T-helper 1 cell treated with Interleukin-12 subunit alpha and Interleukin-12 subunit beta and Interleukin-4 antibody, amounts not matched to agents 30 ng/mL and 1 ng/mL, for 36 hours (primary cell): ENCODE data around the gene RALA. TPM values are rescaled to one million over a fixed set of nuclear protein-coding genes. Genes with fewer than 3 reads are reported as not detected.

Experiments
- intact Hi-C: fragments of 100-400 bp; cut with micrococcal nuclease; formaldehyde crosslinking; loops from one replicate; pipeline ENCODE4 v1.15.1; 2024
- total RNA-seq: library from RNA; stranded (reverse); gene quantifications from 2 replicates; pipeline ENCODE4 v1.2.3, GENCODE V29; 2022

Gene RALA, protein sequence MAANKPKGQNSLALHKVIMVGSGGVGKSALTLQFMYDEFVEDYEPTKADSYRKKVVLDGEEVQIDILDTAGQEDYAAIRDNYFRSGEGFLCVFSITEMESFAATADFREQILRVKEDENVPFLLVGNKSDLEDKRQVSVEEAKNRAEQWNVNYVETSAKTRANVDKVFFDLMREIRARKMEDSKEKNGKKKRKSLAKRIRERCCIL
- 36.4 TPM in 2 replicates for total RNA-seq

DNA sequence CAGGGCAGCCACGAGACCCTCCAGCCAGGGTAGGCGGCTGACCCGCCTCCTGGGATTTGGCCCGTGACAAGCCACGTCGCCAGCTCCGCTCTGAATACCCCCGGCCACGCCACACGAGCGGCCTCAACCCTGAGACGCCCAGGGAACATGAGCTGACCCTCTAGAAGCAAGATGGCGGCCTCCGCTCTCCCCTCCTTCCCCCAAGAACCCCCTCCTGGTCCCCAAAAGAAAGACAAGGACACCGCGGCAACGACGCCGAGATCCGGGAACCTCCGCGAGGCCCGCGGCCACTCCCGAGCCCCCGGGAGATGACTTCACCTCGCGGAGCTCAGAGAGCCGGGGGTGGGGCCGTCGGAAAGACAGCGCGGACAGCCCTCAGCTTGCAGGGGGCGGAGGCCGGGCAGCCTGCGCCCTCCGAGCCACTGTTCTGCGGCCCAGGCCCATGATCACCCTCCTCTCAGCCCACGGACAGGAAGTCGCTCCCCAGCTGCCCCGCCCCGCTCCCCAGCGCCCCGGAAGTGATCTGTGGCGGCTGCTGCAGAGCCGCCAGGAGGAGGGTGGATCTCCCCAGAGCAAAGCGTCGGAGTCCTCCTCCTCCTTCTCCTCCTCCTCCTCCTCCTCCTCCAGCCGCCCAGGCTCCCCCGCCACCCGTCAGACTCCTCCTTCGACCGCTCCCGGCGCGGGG lies at the start of gene RALA:
Gene RALA (plus strand): TSS at position 526 of the 685 bp plus-strand sequence. CDS start 63,096 bp downstream, outside the sequence.
- intact Hi-C loops = loop anchor here (1.0 to 10.0 kb wide), 8 partner anchors 13 to 718 kb away; partner anchors contain the start of genes MPLKIP, VPS41 and YAE1

GRCh38 chr7:39574673-39575349 lies 48.6 kb upstream of the RALA start:
- intact Hi-C loops = no loop called here

- intact Hi-C loops = no loop called here
Measured at GRCh38 chr7:39577229-39577874, 46.0 kb upstream of the RALA start.

GRCh38 chr7:39580149-39580874 lies 43.1 kb upstream of the RALA start:
- intact Hi-C loops = loop anchor here (1.0 to 5.0 kb wide), 6 partner anchors 9 to 472 kb away; partner anchors contain the start of gene RALA

DNA sequence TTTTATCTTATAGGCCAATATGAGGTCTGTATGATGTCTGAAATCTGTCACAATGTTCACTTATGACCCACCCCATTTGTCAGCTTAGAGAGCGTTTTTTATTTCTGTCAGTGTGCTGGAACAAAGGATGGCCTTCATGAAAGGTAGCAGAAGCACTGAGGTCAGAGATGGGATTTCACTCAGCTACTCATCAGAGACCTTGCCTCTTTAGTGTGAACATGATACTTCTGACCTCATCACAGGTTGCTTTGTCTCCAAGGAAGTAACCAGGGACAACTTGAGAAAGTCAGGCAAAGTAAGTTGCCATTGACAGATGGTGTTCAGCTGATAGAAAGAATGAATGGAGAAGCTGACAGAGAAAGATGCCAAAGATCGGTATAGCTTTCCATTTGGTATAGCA lies 40.8 kb upstream of the RALA start:
- intact Hi-C loops = loop anchor here (5.0 kb wide), 1 partner anchor 255 kb away; no protein-coding TSS in a partner anchor

GRCh38 chr7:39583539-39583938 lies 39.8 kb upstream of the RALA start:
- intact Hi-C loops = loop anchor here (5.0 kb wide), 1 partner anchor 254 kb away; no protein-coding TSS in a partner anchor

DNA sequence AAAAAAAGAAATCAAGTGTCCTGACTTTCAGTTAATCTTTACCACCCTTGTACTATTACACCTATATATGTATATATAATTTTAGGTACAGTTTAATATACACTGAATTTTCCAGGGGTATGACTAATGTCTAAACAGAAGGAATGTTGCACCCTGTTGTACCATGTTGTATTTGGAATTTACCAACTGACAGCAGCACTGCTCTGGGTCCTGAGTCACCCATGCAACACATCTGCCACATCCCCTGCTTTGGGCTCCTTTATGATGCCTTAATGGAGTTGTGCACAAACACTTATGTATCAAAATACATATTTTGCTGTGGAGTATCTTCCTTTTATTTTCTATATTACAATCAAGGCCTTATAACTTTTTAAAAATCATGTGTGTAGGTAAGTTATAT lies 36.0 kb upstream of the RALA start:
- intact Hi-C loops = no loop called here

DNA sequence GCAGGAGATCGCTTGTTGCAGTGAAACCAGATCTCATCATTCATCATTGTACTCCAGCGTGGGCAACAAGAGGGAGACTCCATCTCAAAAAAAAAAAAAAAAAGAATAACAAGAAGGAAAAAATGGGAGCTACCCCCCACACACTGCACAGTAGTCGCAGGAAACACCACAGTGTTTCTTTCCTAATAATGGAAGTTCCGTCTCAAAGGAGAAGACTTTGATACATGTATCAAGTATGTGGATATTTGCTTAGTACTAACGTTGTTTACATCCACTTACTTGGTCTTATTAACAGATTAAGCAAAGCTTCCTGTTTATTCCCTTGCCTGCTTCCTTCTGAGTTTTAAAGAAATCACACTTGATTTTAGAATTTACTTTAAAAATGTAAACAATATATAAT lies 35.0 kb upstream of the RALA start:
- intact Hi-C loops = loop anchor here (2.0 kb wide), 1 partner anchor 44 kb away; no protein-coding TSS in a partner anchor

DNA sequence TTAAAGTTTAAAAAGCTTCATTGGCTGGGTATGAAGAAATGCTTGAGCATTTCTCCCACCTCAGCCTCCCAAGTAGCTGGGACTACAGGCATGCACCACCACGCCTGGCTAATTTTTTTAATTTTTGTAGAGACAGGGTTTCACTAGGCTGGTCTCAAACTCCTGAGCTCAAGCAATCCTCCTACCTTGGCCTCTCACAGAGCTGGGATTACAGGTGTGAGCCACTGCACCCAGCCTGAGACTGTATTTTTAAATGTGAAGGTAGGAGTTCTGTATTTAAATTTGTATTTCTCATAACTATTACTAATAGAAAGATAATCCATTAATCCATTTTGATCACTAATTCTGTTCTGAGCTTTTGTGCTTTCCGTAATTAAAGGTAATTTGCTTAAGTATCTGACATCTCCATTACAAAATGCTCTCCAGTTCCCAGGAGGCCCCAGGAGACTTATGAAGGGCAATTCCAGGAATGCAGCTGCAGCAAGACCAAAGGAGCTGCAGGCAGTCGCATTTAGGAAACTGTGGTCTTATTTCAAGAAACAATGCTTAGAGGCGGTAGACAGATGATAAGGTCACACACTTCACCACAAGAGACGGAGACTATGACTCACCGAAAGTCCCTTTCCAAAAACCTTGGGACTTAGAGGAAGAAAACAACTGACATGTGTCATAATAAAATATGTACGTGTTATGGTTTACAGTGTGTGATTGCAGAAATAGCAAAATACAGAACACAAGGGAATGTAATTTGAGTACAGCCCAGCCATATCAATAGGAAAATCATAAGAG lies 33.9 kb upstream of the RALA start:
- intact Hi-C loops = loop anchor here (1.0 to 2.0 kb wide), 7 partner anchors 9 to 545 kb away; partner anchors contain the start of genes MPLKIP, RALA and YAE1

DNA sequence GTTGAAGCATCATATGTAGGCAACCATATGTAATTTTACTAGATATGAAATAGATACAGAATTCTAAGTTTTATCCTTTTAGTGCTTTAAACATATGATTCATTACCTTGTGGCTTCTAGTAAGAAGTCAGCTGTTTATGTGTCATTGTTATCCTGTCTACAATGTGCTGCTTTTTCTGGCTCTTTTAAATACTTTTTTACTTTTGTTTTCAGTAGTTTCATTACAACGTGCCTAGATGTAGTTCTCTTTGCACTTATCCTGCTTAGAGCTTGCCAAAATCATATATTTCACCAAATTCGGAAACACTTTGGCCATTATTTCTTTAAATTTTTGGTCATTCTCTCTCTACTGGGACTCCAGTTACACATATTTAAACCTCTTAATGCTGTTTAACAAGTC lies 30.8 kb upstream of the RALA start:
- intact Hi-C loops = loop anchor here (1.0 kb wide), 2 partner anchors 16 to 30 kb away; no protein-coding TSS in a partner anchor

GRCh38 chr7:39594988-39595620 lies 28.3 kb upstream of the RALA start:
- intact Hi-C loops = no loop called here

DNA sequence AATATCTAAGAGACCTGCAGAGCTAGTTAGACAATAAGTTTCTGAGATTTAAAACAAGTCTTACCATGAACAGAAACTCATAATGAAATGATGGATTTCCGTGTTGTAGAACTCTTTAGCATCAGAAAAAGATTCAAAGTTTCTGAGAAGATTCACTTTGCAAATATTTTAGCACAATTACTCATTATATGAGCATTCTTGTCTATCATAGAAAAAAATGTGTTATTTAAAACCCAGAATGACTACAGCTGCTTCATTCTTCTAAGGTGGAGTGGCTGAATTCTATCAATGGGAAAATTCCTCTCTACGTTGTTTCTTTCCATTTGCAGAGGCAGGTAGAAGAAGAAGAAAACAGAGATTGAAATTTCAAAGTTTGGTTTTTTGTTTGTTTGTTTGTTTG lies 21.0 kb upstream of the RALA start:
- intact Hi-C loops = no loop called here

DNA sequence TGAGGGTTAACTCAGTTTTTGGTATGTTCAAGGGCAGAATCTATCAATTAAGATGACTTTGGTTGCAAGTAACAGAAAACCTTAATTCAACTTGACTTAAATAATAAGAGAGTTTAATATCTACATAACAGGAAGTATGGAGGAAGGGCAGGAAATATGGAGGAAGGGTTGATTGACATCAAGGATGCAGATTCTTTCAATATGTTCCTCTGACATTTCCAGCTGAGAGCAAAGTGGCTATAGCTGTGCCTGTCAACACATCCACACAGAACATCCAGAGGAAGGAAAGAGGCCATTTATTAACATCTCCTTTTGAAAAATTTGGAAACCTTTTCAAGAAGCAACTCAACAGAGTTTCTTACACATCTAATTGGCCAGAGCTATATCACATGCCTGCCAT lies 19.4 kb upstream of the RALA start:
- intact Hi-C loops = no loop called here

DNA sequence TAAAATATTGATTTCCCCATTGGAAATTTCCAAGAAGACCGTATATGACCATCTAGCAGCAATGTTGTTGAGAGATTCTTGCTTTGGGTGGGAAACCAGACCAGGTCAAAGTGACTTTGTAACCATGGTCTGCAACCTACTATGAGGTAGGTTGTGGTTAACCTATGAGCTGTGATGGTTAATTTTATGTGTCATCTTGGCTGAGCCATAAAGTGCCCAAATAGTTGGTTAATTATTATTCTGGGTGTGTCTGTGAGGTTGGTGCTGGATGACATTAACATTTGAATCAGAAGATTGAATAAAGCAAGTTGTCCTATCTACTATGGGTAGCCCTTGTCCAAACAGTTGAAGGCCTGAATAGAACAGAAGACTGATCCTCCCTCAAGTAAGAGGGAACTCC lies 18.3 kb upstream of the RALA start:
- intact Hi-C loops = no loop called here

DNA sequence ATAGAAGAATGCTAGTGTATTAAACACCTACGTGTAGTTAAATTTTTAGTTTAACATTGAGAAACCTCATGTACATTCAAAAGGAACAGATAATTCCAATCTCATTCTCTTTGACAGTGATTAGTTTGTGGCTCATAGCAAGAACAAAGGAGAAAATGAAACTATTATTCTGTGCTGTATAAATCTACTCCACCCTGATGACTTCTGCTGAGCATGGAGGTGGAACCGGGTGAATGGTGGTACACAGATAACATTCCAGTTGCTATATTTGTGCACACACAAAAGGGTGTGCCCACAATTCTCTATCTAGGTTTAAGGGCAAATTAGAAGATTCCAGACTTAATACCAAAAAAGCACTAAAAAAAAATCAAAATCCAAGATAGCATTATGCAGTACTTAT lies 17.0 kb upstream of the RALA start:
- intact Hi-C loops = no loop called here

GRCh38 chr7:39606941-39607340 lies 16.4 kb upstream of the RALA start:
- intact Hi-C loops = no loop called here

GRCh38 chr7:39607865-39608264 lies 15.5 kb upstream of the RALA start:
- intact Hi-C loops = loop anchor here (1.0 kb wide), 1 partner anchor 16 kb away; no protein-coding TSS in a partner anchor

GRCh38 chr7:39608278-39608677 lies 15.1 kb upstream of the RALA start:
- intact Hi-C loops = loop anchor here (1.0 kb wide), 1 partner anchor 16 kb away; no protein-coding TSS in a partner anchor
